SK-N-MC (cell line): ENCODE measurements around the gene MED29.

ENCODE experiments used
- DNase-seq: peaks from one replicate; pipeline ENCODE4 v3.0.0-alpha.2; 2011; ENCODE audit warnings: low read depth, low spot score
- H3K27ac ChIP-seq: fragments of 200-600 bp; sonication (generic); 2 replicates; pipeline ENCODE4 v1.5.1; 2016; ENCODE audit warnings: mixed run types
- H3K36me3 ChIP-seq: fragments of 200-600 bp; sonication (generic); 2 replicates; pipeline ENCODE4 v1.6.1; 2017; ENCODE audit warnings: antibody characterized with exemption, low read length, mixed read lengths; ENCODE audit not compliant: insufficient read depth
- H3K4me3 ChIP-seq: fragments of 200-600 bp; sonication (generic); 2 replicates; pipeline ENCODE4 v1.5.1; 2016
- H3K9ac ChIP-seq: fragments of 200-600 bp; sonication (generic); 2 replicates; pipeline ENCODE4 v1.8.0; 2017; ENCODE audit warnings: mixed run types, mixed read lengths; ENCODE audit not compliant: insufficient read length
- H3K9me3 ChIP-seq: fragments of 200-600 bp; sonication (generic); 2 replicates; pipeline ENCODE4 v1.6.1; 2017; ENCODE audit warnings: low read depth, mild to moderate bottlenecking, antibody characterized with exemption, low read length, moderate library complexity, mixed read lengths
- EZH2 ChIP-seq: fragments of 200-600 bp; sonication (generic); IDR thresholded peaks from one replicate; pipeline ENCODE4 v1.6.1; 2017; ENCODE audit warnings: antibody characterized with exemption
- FOXP2 ChIP-seq: optimal IDR thresholded peaks from 2 replicates; pipeline ENCODE3; 2011; ENCODE audit warnings: mild to moderate bottlenecking, moderate library complexity; ENCODE audit not compliant: insufficient read depth; ENCODE audit errors: extremely low read length, control extremely low read depth
- POLR2AphosphoS5 ChIP-seq: IDR thresholded peaks from 2 replicates; pipeline ENCODE4 v1.6.1; 2012; ENCODE audit warnings: mild to moderate bottlenecking, low read depth, low read length, borderline replicate concordance

Gene MED29, protein sequence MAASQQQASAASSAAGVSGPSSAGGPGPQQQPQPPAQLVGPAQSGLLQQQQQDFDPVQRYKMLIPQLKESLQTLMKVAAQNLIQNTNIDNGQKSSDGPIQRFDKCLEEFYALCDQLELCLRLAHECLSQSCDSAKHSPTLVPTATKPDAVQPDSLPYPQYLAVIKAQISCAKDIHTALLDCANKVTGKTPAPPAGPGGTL

DNA sequence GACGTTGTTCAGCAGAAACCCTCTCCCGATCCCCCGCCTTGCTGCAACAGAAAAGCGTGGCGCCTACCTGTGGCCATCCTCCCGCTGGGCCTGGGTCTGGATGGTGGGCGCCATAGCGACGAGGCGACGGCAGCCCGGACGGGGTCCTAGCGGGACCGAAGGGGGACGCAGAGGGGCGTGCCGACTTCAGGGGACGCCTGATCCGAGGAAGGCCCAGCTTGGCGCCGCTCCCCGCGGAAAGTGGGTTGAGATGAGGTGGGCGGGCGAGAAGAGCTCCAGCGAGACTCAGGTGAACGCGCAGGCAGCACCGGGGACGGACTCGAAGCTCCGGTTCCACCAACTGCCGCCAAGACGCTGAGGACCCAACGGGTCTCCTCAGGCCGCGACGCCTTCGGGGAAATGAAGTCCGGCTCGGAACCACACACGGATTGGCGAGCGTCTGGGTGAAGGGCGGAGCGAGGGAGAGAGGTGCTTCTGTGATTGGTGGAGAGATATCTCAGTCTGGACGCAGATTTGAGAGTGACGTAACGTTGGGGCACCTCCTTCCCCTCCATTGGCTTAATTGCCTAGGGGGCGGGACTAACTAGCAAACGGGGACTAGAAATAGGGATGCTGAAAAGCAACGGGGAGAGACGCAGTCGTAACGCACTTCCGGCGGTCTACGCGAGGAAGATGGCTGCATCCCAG is at the start of gene MED29, which contains the start of gene PAF1:
MED29 (plus strand) TSS at position 628 of the 687 bp plus-strand sequence; CDS start at position 673, 45 bp downstream.
PAF1 (minus strand) TSS at position 356 of the 687 bp plus-strand sequence; CDS start at position 114, 242 bp downstream.
- peak within 1 kb of the TSS; percentile 97 for H3K9ac ChIP-seq
- H3K27ac ChIP-seq, result peak within 1 kb of the TSS; percentile 97
- H3K9me3 ChIP-seq, result no peaks in the 10 kb centered on the region
- TF ChIP-seq POLR2AphosphoS5, result peak; percentile 97
- no peak for TF ChIP-seq EZH2
- H3K36me3 ChIP-seq, result peaks cover 41% of the 10 kb centered on the region
- H3K4me3 ChIP-seq, result peak within 1 kb of the TSS; percentile 96
- DNase-seq, result peak; percentile 100

DNA sequence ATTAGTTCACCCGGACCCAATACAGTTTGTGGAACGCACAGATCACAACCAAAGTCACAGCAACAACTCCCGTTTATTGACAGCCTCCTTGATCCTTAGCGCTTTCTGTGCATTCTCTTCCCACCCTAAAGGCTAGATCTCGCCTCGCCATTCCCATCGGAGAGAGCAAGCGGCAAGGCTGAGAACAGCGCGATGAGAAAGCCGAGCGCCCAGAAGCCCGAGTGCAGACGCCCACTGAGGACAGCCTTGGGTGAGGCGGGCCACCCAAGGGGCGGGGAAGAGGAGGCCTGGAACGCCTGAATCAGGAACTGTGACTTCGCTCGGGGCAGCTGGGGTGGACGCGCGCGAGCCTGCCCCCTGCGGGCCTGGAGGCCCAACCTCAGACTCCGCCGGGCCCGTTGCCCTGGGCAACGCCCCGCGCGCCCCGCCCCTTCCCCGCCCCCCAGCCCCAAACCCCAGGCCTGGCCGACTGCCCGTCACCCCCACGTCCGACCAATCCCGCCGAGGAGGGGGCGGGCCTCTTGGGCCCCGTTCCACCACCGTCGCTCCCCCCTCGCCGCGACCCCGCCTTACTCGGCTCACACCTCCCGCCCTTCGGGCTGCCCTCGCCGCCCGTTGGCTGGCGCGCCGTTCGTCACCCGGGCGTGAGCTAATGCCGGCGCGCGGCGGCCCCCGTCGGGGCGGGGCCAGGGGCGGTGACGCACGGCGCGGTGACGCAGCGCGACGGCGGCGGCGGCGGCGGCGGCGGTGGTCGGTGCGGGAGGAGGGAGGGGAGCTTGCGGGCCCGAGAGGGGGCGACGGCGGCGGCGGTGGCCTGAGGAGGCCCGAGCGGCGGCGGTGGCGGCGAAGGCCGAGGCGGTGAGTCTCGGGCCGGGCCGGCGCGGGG is 49.2 kb upstream of the MED29 start, which contains the start of gene SAMD4B:
SAMD4B (plus strand) TSS at position 703 of the 886 bp plus-strand sequence. CDS start 14,473 bp downstream, outside the sequence.
- peak within 1 kb of the TSS; percentile 100 for H3K4me3 ChIP-seq
- no peaks in the 10 kb centered on the region for H3K9me3 ChIP-seq
- peaks cover 15% of the 10 kb centered on the region for H3K36me3 ChIP-seq
- H3K27ac ChIP-seq, result peak within 1 kb of the TSS; percentile 75
- TF ChIP-seq EZH2 (no peak), POLR2AphosphoS5 (peak; percentile 98)
- DNase-seq, result peak; percentile 65
- H3K9ac ChIP-seq, result peak within 1 kb of the TSS; percentile 94

DNA sequence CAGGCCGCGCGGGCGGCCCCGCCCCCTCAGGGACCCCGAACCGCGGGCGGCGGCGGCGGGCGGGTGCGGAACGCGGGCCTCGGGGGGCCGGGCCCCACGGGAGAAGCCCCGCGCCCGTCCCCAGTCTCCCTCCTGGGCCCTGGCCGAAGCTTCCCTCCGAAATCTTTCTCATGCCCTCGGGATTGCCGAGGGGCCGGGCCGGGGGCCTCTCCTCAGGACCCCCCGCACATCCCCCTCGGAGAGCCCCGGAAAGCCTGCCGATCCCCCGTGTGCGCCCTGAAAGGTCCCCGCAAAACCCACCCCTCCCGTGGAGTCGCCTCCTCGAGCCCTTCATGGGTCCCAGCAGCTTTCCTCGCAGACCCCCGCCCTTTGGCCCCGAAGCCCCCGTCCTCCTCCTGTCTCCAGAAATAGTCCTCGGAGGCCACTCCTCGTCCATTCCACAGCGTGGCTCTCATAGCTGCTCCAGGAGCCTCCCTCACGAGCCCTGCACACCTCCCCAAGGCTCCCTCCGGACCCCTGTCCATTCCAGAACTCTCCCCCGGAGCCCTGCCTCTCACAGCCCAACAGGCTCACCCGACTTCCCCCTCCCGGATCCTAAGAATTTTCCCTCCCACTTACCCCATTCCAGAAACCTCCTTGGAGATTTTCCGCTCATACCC is 48.4 kb upstream of the MED29 start:
- Histone ChIP-seq H3K4me3 (peak overlapping the region; percentile 90), H3K9ac (peak overlapping the region; percentile 94), H3K27ac (0 out of 2 replicates have a peak overlapping the region, but pooled peaks have one; percentile 13), H3K9me3 (no peaks in the 10 kb centered on the region), H3K36me3 (peaks cover 16% of the 10 kb centered on the region)
- DNase-seq, result no peak
- TF ChIP-seq FOXP2 (no peak), POLR2AphosphoS5 (no peak), EZH2 (no peak)

DNA sequence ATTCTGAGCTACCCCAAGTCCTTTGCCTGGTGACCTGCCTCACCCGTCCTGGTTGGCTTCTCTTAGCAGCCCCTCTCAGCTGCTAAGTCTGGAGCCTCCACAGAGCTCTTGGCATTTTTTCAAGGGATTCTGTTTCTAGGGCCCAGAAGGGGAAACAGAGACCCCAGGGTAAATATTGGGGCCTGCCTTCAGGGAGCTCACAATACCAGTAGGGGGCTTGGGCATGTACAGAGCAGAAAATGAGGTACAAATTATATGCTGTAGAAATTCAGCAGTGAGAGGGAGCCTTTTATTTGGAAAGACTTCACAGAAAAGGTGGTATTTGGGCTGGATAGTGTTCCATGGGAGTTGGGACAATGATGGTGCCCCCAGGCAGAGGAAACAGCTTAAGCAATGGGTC is 45.2 kb upstream of the MED29 start:
- Histone ChIP-seq H3K27ac (no peak overlapping the region), H3K4me3 (no peak overlapping the region), H3K9me3 (no peaks in the 10 kb centered on the region), H3K9ac (no peak overlapping the region), H3K36me3 (peaks cover 38% of the 10 kb centered on the region)
- DNase-seq, result no peak
- TF ChIP-seq FOXP2 (no peak), POLR2AphosphoS5 (no peak), EZH2 (no peak)

DNA sequence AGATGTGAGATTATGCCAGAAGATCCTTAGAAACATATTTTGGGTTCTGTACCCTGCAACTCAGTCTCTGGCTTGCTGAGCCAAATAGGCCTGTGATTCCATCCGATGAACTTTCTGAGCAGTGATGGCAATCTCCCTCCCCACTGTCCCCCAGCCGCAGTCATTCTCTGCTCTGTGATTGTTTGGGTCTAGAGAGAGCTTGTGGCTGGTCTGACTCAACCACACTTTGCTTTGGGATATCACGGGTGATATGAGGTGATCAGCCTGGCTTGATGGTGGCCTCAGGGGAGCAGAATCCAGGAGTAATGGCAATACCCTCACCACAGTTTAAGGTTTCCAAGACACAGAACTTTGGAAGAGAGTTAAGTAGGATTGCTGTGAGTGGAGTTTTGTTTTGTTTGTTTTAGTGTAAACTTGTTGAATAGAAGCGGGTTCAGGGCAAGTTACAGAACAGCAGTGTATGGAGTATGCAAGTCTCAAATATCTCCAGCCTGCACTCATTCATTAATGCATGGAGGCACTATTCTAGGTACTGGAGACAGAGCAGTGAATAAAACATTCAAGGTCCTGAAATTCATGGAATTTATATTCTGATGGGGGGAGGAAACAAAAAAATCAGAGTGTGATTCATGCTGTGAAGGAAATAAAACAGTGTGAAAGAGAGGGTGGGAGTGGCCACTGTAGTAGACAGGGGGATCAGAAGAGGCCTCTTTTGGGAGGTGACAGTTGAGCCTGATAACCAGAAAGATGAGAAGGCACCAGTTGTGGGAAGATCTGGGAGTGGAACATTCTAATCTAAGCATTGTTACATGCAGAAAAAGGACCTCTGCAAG is 43.6 kb upstream of the MED29 start:
- Histone ChIP-seq H3K36me3 (peaks cover 46% of the 10 kb centered on the region), H3K9ac (peak overlapping the region; percentile 24), H3K4me3 (no peak overlapping the region), H3K27ac (peak overlapping the region; percentile 4; the same call in 1 of the 2 replicates), H3K9me3 (no peaks in the 10 kb centered on the region)
- no peak for TF ChIP-seq POLR2AphosphoS5
- TF ChIP-seq FOXP2, result no peak
- TF ChIP-seq EZH2, result no peak
- DNase-seq, result no peak

DNA sequence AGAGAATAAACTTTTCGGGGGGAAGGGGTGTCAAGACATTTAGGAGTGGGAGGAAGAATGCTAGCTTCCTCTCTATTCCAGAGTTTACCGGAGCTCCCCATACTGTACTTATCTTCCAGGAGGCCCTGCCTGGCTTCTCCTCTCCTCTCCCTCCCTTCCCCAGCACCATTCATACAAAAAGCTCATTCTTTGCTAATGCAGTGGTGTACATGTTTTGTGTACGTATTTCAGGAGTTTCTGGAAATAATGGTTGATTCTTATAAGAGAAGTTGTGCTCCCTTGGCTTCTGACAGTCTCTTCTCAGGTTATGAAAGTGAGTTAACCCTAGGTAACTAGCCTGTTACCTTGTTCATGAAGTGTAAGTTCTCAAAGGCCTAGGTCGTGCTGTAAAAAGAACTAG is 41.9 kb upstream of the MED29 start:
- DNase-seq, result no peak
- Histone ChIP-seq H3K27ac (no peak overlapping the region), H3K4me3 (no peak overlapping the region), H3K9me3 (no peaks in the 10 kb centered on the region), H3K9ac (no peak overlapping the region), H3K36me3 (peaks cover 52% of the 10 kb centered on the region)
- TF ChIP-seq EZH2 (no peak), FOXP2 (no peak), POLR2AphosphoS5 (no peak)

DNA sequence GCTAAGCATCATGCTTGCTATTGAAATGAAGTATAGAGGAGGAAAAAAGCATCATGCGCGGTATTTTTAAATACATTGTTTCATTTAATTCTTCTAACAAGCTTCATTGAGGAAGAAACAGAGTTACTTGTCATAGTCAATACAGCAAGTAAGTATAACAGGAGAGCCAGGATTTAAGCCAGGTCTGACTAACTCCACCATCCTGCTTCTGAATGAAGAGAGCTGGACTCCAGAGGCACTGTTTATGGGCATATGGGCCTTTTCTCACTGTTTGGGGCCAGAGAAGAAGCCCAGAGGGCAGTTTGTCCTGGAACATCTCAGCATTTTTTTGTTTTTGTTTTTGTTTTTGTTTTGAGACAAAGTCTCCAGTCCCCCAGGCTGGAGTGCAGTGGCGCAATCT is 41.0 kb upstream of the MED29 start:
- DNase-seq, result no peak
- Histone ChIP-seq H3K9me3 (no peaks in the 10 kb centered on the region), H3K36me3 (peaks cover 61% of the 10 kb centered on the region), H3K9ac (no peak overlapping the region), H3K4me3 (no peak overlapping the region), H3K27ac (no peak overlapping the region)
- no peak for TF ChIP-seq POLR2AphosphoS5
